Psoas muscle (tissue), 8 donors: Measurements from ENCODE around the gene ANTXR1. TPM values are rescaled to one million over a fixed set of nuclear protein-coding genes. Genes with fewer than 3 reads are reported as not detected.
A peak's percentile ranks its signal among the peaks of the same experiment; 100 is the strongest.

Source experiments
- ATAC-seq, 4 donors: fragments of 200-7000 bp; cut with Tn5 transposase; one replicate each; pipeline ENCODE4 v1.9.1; 2020; ENCODE audit warnings: moderate library complexity in 3 of 4, mild to moderate bottlenecking in 2 of 4
- DNase-seq, 2 donors: peaks; one replicate each; pipeline ENCODE4 v3.0.0-alpha.2; 2020
- H3K27ac ChIP-seq: fragments of 200-600 bp; one replicate; pipeline ENCODE4 v1.8.0; 2022
- H3K27me3 ChIP-seq, 3 donors: fragments of 200-600 bp in 1 of 3; one replicate each; pipeline versions ENCODE4 v1.6.1 to v1.8.0; 2013 to 2022; ENCODE audit warnings: low read length in 2 of 3, mild to moderate bottlenecking in 2 of 3, moderate library complexity in 1 of 3; ENCODE audit not compliant: insufficient read depth in 3 of 3
- H3K36me3 ChIP-seq, 2 donors: fragments of 200-600 bp in 1 of 2; one replicate each; pipeline versions ENCODE4 v1.6.1 to v1.8.0; 2013 to 2022; ENCODE audit warnings: low read depth in 1 of 2, mild to moderate bottlenecking in 1 of 2, moderate library complexity in 1 of 2; ENCODE audit not compliant: insufficient read depth in 1 of 2
- H3K4me1 ChIP-seq: fragments of 200-600 bp; one replicate; pipeline ENCODE4 v1.8.0; 2022
- H3K4me3 ChIP-seq: fragments of 200-600 bp; one replicate; pipeline ENCODE4 v1.8.0; 2022; ENCODE audit warnings: mild to moderate bottlenecking
- H3K9me3 ChIP-seq: fragments of 200-600 bp; one replicate; pipeline ENCODE4 v1.8.0; 2022
- CTCF ChIP-seq: fragments of 200-600 bp; IDR thresholded peaks from one replicate; pipeline ENCODE4 v1.8.0; 2022; ENCODE audit warnings: antibody characterized with exemption
- WGBS, 3 donors: extraction: QIAGEN DNeasy Blood & Tissue Kit; methylation state at CpG; one replicate each; pipeline versions ENCODE4 v1.1.6 to v1.1.7; 2013; 5-methylcytosine and 5-hydroxymethylcytosine counted together
- intact Hi-C, 2 donors: fragments of 100-400 bp; cut with DNase I; formaldehyde crosslinking; loops; one replicate each; pipeline versions ENCODE4 v1.11.0 to v1.14.2; 2022
- polyA plus RNA-seq, 3 donors: library from polyadenylated mRNA; stranded (reverse); fragments of 200-250 nt; gene quantifications; one replicate each; pipeline ENCODE4 v1.2.3, GENCODE V29; 2013
- total RNA-seq, 4 donors: library from RNA; stranded (reverse); fragmentation: NEBNext Ultra II Directional in 2 of 4; extraction: Animal tissue kit (Norgen Biotek cat#: 25700) in 2 of 4; gene quantifications; one replicate each; pipeline versions ENCODE4 v1.2.1 to v1.2.4, GENCODE V29; 2021 to 2023
- donor health status: healthy with polysubstance abuse.
- donor health status: DM: no; HTN: no; CAD: no; lungs with moderate emphysema.
- donor health status: Bipolar disorder and iron deficiency.
- donor health status: healthy.
- donor health status: DM: yes; HTN: yes; CAD: no.
- donor health status: DM: no; HTN: no; CAD: no.
- donor health status: DM: no; HTN: no; CAD: no.
- donor health status: DM: yes; HTN: yes; CAD: no.

Gene ANTXR1
- total and polyA plus RNA-seq, 7 donors: 3.7 to 24.3 (median 10.9) TPM

- no peak for ATAC-seq
- Histone ChIP-seq H3K4me3 (no peak overlapping the region), H3K36me3 (no peaks in the 10 kb centered on the region), H3K27ac (no peak overlapping the region), H3K27me3 (no peaks in the 10 kb centered on the region), H3K4me1 (peaks cover 17% of the 10 kb centered on the region), H3K9me3 (no peaks in the 10 kb centered on the region)
- intact Hi-C loops: no loop called here
- no peak for DNase-seq
- TF ChIP-seq CTCF: no peak
These were observed 54.9 kb downstream of the ANTXR1 start for GRCh38 chr2:69067866-69068265.

- 77 to 90% (median 87%) methylated on average over 3 of the region's 3 CpGs for WGBS, 3 donors
- intact Hi-C loops: no loop called here
- Histone ChIP-seq H3K9me3 (no peaks in the 10 kb centered on the region), H3K36me3 (peaks cover 0 to 2% of the 10 kb centered on the region in 2 donors), H3K27me3 (no peaks in the 10 kb centered on the region), H3K4me1 (peaks cover 9% of the 10 kb centered on the region), H3K27ac (no peak overlapping the region), H3K4me3 (no peak overlapping the region)
- no peak for TF ChIP-seq CTCF
- DNase-seq (no peak), ATAC-seq (peak in 1 of 4 donors; percentile 59)
These were observed 58.0 kb downstream of the ANTXR1 start for GRCh38 chr2:69070969-69071368.

GRCh38 chr2:69073928-69074570 lies 61.1 kb downstream of the ANTXR1 start:
- no peak overlapping the region for H3K4me3 ChIP-seq
- H3K36me3 ChIP-seq: peaks cover 0 to 3% of the 10 kb centered on the region in 2 donors
- 59 to 77% (median 61%) methylated on average over 1 of the region's 1 CpG for WGBS, 3 donors
- H3K27me3 ChIP-seq: no peaks in the 10 kb centered on the region
- TF ChIP-seq CTCF: no peak
- intact Hi-C loops: no loop called here
- no peak overlapping the region for H3K27ac ChIP-seq
- H3K4me1 ChIP-seq: no peaks in the 10 kb centered on the region
- DNase-seq: no peak
- no peaks in the 10 kb centered on the region for H3K9me3 ChIP-seq
- ATAC-seq: no peak

GRCh38 chr2:69074918-69075317 lies 61.9 kb downstream of the ANTXR1 start:
- Histone ChIP-seq H3K4me1 (no peaks in the 10 kb centered on the region), H3K4me3 (no peak overlapping the region), H3K27ac (no peak overlapping the region), H3K36me3 (peaks cover 0 to 5% of the 10 kb centered on the region in 2 donors), H3K9me3 (no peaks in the 10 kb centered on the region), H3K27me3 (no peaks in the 10 kb centered on the region)
- no peak for ATAC-seq
- TF ChIP-seq CTCF: no peak
- no peak for DNase-seq
- 93 to 96% (median 93%) methylated on average over 4 of the region's 4 CpGs for WGBS, 3 donors
- intact Hi-C loops: no loop called here

- Histone ChIP-seq H3K4me3 (no peak overlapping the region), H3K27me3 (no peaks in the 10 kb centered on the region), H3K9me3 (no peaks in the 10 kb centered on the region), H3K27ac (no peak overlapping the region), H3K36me3 (peaks cover 0 to 5% of the 10 kb centered on the region in 2 donors), H3K4me1 (no peaks in the 10 kb centered on the region)
- DNase-seq: no peak
- WGBS, 3 donors: 94 to 96% (median 96%) methylated on average over 1 of the region's 1 CpG
- intact Hi-C loops: no loop called here
- ATAC-seq: no peak
- no peak for TF ChIP-seq CTCF
These were observed 62.5 kb downstream of the ANTXR1 start for GRCh38 chr2:69075486-69075885.
